Measurements from ENCODE around the gene FCHO2. TPM values are rescaled to one million over a fixed set of nuclear protein-coding genes. Genes with fewer than 3 reads are reported as not detected.

Gene FCHO2
- total RNA-seq, 2 donors from 2014 or later = 34.4 to 38.2 TPM

DNA sequence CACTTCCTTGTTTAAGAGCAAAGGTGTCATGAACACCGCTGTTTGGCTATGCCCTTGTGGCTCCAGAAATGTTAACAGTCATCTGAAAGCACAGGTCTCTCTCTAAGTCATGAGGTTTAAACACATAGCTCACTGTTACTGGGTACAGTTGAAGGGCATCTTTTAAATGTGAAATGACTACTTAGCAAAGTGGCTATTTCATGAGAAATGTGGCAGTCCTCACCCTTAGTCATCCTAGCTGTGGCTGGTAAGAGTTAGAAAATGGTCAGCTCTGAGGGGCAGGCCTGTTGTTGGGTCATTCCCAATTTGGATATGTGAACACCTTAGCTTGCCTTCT is 140.4 kb downstream of the FCHO2 start:
- no peak for ATAC-seq (ENCODE audit: insufficient number of reproducible peaks, low FRiP score, low read depth)
- TF ChIP-seq, protein P1, sequence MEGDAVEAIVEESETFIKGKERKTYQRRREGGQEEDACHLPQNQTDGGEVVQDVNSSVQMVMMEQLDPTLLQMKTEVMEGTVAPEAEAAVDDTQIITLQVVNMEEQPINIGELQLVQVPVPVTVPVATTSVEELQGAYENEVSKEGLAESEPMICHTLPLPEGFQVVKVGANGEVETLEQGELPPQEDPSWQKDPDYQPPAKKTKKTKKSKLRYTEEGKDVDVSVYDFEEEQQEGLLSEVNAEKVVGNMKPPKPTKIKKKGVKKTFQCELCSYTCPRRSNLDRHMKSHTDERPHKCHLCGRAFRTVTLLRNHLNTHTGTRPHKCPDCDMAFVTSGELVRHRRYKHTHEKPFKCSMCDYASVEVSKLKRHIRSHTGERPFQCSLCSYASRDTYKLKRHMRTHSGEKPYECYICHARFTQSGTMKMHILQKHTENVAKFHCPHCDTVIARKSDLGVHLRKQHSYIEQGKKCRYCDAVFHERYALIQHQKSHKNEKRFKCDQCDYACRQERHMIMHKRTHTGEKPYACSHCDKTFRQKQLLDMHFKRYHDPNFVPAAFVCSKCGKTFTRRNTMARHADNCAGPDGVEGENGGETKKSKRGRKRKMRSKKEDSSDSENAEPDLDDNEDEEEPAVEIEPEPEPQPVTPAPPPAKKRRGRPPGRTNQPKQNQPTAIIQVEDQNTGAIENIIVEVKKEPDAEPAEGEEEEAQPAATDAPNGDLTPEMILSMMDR (IDR thresholded peaks at IDR 0.05) = no peak
- H3K4me3 ChIP-seq = no peak overlapping the region
- DNase-seq (ENCODE audit: low spot score) = no peak
- H3K27ac ChIP-seq = no peak overlapping the region
- no peaks in the 10 kb centered on the region for H3K4me1 ChIP-seq (ENCODE audit: control insufficient read depth in 1 of 2, low read depth in 2 of 2)
- no peaks in the 10 kb centered on the region for H3K27me3 ChIP-seq (replicated peaks; ENCODE audit: insufficient read depth)
- H3K36me3 ChIP-seq = no peaks in the 10 kb centered on the region
- peaks cover 3% of the 10 kb centered on the region for H3K9me3 ChIP-seq

DNA sequence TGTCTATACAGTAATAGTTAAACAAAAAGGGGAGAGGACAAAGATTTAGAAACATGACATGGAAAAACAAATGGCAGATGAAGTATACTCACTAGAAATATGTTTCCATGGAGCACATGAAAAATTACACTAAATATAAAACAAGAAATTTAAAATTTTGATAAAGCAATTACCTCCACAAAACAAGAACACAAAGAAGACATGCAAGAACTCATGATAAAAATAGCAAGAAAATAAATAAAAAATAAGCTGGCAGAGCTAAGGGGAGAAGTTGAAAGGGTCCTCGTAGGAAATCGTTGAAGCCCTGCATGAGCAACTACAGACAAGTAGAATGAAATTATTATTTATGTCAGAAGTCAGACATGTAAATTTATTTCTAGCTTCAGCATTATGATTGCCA is 141.9 kb downstream of the FCHO2 start:
- TF ChIP-seq, protein P1 (IDR thresholded peaks at IDR 0.05) = no peak
- no peak for ATAC-seq (ENCODE audit: insufficient number of reproducible peaks, low FRiP score, low read depth)
- H3K4me1 ChIP-seq (ENCODE audit: control insufficient read depth in 1 of 2, low read depth in 2 of 2) = no peaks in the 10 kb centered on the region
- H3K27me3 ChIP-seq (replicated peaks; ENCODE audit: insufficient read depth) = no peaks in the 10 kb centered on the region
- no peak overlapping the region for H3K27ac ChIP-seq
- no peak overlapping the region for H3K4me3 ChIP-seq
- peaks cover 3% of the 10 kb centered on the region for H3K9me3 ChIP-seq
- no peak for DNase-seq (ENCODE audit: low spot score)
- H3K36me3 ChIP-seq = no peaks in the 10 kb centered on the region

DNA sequence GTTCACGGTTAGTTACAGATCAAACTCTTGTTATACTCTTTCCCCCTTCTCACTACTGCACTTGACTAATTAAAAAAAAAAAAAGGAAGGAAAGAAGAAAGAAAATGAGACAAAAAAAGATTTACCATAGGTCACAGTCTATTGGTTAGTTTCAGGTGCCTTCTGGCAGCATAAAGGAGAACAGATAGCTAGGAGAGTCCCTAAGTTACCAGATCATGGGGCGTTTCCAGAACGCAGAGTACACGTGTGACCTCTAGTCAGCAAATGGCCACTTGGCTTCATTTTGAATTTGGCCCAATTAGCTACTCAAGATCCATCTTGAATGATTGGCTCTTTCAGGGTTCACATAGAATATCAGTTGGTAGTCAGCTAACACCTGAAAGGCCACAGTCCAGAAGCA is 144.3 kb downstream of the FCHO2 start:
- H3K27ac ChIP-seq = no peak overlapping the region
- H3K4me1 ChIP-seq (ENCODE audit: control insufficient read depth in 1 of 2, low read depth in 2 of 2) = no peaks in the 10 kb centered on the region
- no peak for DNase-seq (ENCODE audit: low spot score)
- H3K4me3 ChIP-seq = no peak overlapping the region
- H3K27me3 ChIP-seq (replicated peaks; ENCODE audit: insufficient read depth) = no peaks in the 10 kb centered on the region
- no peak for ATAC-seq (ENCODE audit: insufficient number of reproducible peaks, low FRiP score, low read depth)
- peaks cover 3% of the 10 kb centered on the region for H3K9me3 ChIP-seq
- H3K36me3 ChIP-seq = no peaks in the 10 kb centered on the region
- TF ChIP-seq, protein P1 (IDR thresholded peaks at IDR 0.05) = no peak

DNA sequence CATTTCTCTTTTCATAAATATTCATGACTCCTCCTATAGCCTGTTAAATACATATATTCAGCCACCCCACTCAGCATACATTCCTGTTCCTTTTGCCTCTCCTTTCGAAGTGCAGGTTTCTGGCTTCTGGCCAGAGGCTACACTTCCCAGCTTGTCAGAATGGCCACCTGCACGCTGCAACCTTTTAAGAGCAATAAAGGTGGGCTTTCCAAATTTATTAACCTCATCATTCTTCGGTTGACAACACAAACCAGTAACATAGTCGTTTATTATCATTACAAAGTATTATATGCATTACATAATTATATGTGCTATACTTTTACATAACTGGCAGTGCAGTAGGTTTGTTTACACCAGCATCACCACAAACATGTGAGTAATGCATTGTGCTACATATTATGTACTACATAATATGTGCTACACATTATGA is 148.0 kb downstream of the FCHO2 start:
- Histone ChIP-seq H3K9me3 (no peaks in the 10 kb centered on the region), H3K4me3 (no peak overlapping the region), H3K27me3 (replicated peaks; ENCODE audit: insufficient read depth) (no peaks in the 10 kb centered on the region), H3K4me1 (ENCODE audit: control insufficient read depth in 1 of 2, low read depth in 2 of 2) (no peaks in the 10 kb centered on the region), H3K27ac (no peak overlapping the region), H3K36me3 (no peaks in the 10 kb centered on the region)
- DNase-seq (ENCODE audit: low spot score) (no peak), ATAC-seq (ENCODE audit: insufficient number of reproducible peaks, low FRiP score, low read depth) (no peak)
- TF ChIP-seq, protein P1 (IDR thresholded peaks at IDR 0.05) = no peak

DNA sequence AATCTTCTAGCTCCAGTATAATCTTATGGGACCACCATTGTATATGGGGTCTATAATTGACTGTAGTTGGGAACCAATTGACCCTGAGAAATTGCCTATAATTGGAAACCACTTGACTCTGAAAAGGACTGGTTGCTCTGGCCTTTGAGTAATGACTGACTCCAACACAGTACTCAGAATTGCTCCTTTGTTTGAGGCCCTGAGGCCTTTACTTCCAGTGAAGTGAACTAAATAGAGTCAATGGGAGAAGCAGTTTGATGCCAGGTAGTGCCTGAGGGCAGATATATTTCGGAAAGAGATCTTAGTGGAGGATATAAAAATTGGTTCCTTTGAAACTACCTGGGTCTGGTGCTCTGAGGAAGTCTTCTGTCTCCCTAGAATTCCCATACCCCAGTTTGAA is 148.5 kb downstream of the FCHO2 start:
- TF ChIP-seq, protein P1 (IDR thresholded peaks at IDR 0.05) = no peak
- DNase-seq (ENCODE audit: low spot score) = no peak
- Histone ChIP-seq H3K36me3 (no peaks in the 10 kb centered on the region), H3K4me1 (ENCODE audit: control insufficient read depth in 1 of 2, low read depth in 2 of 2) (no peaks in the 10 kb centered on the region), H3K9me3 (no peaks in the 10 kb centered on the region), H3K27me3 (replicated peaks; ENCODE audit: insufficient read depth) (no peaks in the 10 kb centered on the region), H3K4me3 (no peak overlapping the region), H3K27ac (no peak overlapping the region)
- ATAC-seq (ENCODE audit: insufficient number of reproducible peaks, low FRiP score, low read depth) = no peak

All from thoracic aorta (tissue), 2 donors.